ENCODE results near the gene ITPA. TPM values are rescaled to one million over a fixed set of nuclear protein-coding genes. Genes with fewer than 3 reads are reported as not detected.

Gene ITPA
- total RNA-seq, 1 experiment from 2014 or later: 77.3 TPM

DNA sequence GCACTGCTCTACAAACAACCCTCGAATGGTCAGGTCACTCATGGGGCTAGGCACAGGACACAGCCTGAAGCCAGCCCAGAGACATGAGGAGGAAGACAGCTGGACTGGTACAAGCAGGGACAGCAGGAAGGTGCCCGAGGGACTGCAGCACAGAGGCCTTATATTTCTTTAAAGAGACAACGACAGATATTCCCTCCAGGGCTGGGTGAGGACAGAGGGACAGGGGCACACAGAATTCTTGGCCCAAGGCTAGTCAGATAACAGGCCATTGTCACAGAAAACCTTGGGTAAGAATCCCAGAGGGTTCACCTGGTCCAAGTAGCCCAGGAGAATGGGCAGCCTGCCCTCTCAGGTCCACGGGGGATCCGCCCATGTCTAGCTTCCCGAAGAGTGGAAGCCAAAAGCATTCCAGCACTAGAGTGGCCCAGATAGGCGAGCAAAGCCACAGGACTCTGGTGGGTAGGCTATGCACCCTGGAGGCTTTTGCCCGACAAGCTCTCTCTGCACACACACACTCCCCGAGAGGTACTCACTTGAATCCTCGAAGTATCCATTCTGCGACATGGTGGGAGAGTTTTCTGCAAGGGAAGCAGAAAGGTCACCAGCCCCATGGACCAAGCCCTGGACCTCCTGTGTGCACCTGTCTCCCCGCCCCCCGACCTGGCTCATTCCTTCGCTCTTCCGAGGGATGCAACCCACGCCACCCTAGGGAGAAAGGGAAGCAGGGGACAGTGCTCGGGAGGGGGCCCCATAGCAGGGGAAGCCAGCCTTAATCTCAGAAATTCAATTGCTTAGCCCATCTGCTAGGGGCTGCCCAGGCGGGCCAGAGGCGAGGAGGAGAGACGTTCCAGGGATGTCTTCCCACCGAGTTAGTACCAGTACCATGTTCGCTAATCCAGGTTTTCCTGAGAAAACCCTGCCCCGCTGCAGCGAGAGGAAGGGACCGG, 28.0 kb downstream of the ITPA start:
- ChIA-PET CTCF (interaction anchor here (0.6 kb wide), 1 partner anchor 9 kb away, joined by 4 read pairs; no protein-coding TSS in a partner anchor), RAD21 (ENCODE audit: low non-redundant PET in 1 of 2, low total read pairs in 2 of 2, uncharacterized antibody in 2 of 2, unreplicated experiment in 2 of 2) (no interaction called here), POLR2A (no interaction called here)
- Histone ChIP-seq H3K4me2 (ENCODE audit: low read length) (peak overlapping the region; percentile 98), H3K27ac (ENCODE audit: low read depth, low read length) (peak overlapping the region; percentile 29; the same call in 1 of the 2 replicates), H3K9ac (ENCODE audit: low read length) (peak overlapping the region; percentile 63; the same call in 1 of the 2 replicates), H3K4me1 (ENCODE audit: control insufficient read depth in 1 of 2, insufficient read depth in 2 of 2, low read length in 2 of 2) (peaks cover 25 to 43% of the 10 kb centered on the region in 2 experiments), H3K36me3 (ENCODE audit: control insufficient read depth in 1 of 2, insufficient read depth in 2 of 2, low read length in 2 of 2) (peaks cover 0 to 6% of the 10 kb centered on the region in 2 experiments; a peak in 1 of 4 replicates), H4K20me1 (ENCODE audit: insufficient read depth) (no peaks in the 10 kb centered on the region), H3K9me3 (ENCODE audit: control insufficient read depth in 1 of 2, insufficient read depth in 1 of 2, low read depth in 1 of 2, low read length in 2 of 2) (no peaks in the 10 kb centered on the region), H3K79me2 (ENCODE audit: insufficient read depth, low read length) (no peaks in the 10 kb centered on the region), H3K9me2 (ENCODE audit: insufficient read depth) (no peaks in the 10 kb centered on the region), H3K4me3 (replicated peaks in 1 of 2; ENCODE audit: low read depth in 1 of 2, low read length in 2 of 2) (peak overlapping the region; percentile 66 to 88), H2AFZ (ENCODE audit: low read depth, low read length, poor library complexity, severe bottlenecking) (no peak overlapping the region), H3K27me3 (ENCODE audit: insufficient read depth, low read length) (no peaks in the 10 kb centered on the region)
- DNase-seq (ENCODE audit: low read depth, low spot score) (no peak), ATAC-seq (no peak)
- intact Hi-C loops (cut with micrococcal nuclease): no loop called here
- TSS peak; percentile 50 for BruUV-seq (replicated peaks)
- no peak for TF ChIP-seq SIN3A (IDR thresholded peaks at IDR 0.05; ENCODE audit: low read depth)

DNA sequence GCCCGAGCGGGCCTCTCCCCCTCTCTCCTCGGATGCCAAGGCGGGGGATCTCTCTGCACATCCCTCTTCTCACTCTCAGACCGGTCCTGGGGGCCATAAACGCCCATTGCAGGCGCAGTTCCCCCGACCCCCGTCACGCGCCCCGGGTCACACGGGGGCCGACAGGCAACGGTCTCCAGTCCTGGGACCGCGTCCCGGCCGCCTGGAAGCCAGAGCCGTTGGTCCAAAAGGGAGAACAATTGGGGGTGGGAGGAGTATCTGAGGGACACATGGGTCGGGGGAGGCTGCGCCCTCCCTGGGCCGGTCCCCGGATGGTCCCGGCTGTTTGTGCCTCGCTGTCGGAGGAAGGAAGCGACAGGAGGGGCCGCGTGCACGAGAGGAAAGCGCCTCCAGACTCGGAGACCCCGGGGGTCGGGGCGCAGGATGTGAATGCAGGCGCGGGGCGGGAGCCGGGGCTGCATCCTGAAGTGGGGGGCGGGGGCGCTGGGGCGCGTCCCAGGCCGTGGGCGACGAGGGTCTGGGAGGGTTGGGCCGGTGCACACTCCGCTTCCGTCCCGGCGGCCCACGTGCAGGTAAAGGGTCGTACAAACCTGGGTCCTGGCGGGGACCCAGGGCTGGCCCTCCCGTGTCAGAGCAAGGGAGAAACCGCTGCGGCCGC, 28.8 kb downstream of the ITPA start:
- H3K27ac ChIP-seq (ENCODE audit: low read depth, low read length): peak overlapping the region; percentile 90
- no peaks in the 10 kb centered on the region for H4K20me1 ChIP-seq (ENCODE audit: insufficient read depth)
- no peaks in the 10 kb centered on the region for H3K27me3 ChIP-seq (ENCODE audit: insufficient read depth, low read length)
- no peaks in the 10 kb centered on the region for H3K79me2 ChIP-seq (ENCODE audit: insufficient read depth, low read length)
- no peaks in the 10 kb centered on the region for H3K9me3 ChIP-seq (ENCODE audit: control insufficient read depth in 1 of 2, insufficient read depth in 1 of 2, low read depth in 1 of 2, low read length in 2 of 2)
- TF ChIP-seq FOSL1 (IDR thresholded peaks at IDR 0.05; ENCODE audit: low read depth) (no peak), ELF1 (IDR thresholded peaks at IDR 0.05; ENCODE audit: borderline replicate concordance, low read depth) (no peak), JUND (IDR thresholded peaks at IDR 0.05) (no peak), SIN3A (IDR thresholded peaks at IDR 0.05; ENCODE audit: low read depth) (no peak), CBX3 (IDR thresholded peaks at IDR 0.05; ENCODE audit: low read depth) (no peak), SRF (IDR thresholded peaks at IDR 0.05; ENCODE audit: low read depth) (no peak), POLR2A (IDR thresholded peaks at IDR 0.05; ENCODE audit: borderline replicate concordance, extremely low read depth, insufficient read depth, insufficient read length) (no peak), ZNF274 (IDR thresholded peaks at IDR 0.05; ENCODE audit: low read depth, low read length) (no peak)
- ChIA-PET RAD21 (ENCODE audit: low non-redundant PET in 1 of 2, low total read pairs in 2 of 2, uncharacterized antibody in 2 of 2, unreplicated experiment in 2 of 2) (no interaction called here), POLR2A (no interaction called here), CTCF (no interaction called here)
- H2AFZ ChIP-seq (ENCODE audit: low read depth, low read length, poor library complexity, severe bottlenecking): no peak overlapping the region
- peak overlapping the region; percentile 63 for H3K9ac ChIP-seq (ENCODE audit: low read length)
- H3K4me3 ChIP-seq (replicated peaks in 1 of 2; ENCODE audit: low read depth in 1 of 2, low read length in 2 of 2): peak overlapping the region; percentile 66 to 88
- H3K9me2 ChIP-seq (ENCODE audit: insufficient read depth): no peaks in the 10 kb centered on the region
- no TSS peak for BruUV-seq (replicated peaks)
- peak; percentile 5 for ATAC-seq
- peaks cover 25 to 43% of the 10 kb centered on the region in 2 experiments for H3K4me1 ChIP-seq (ENCODE audit: control insufficient read depth in 1 of 2, insufficient read depth in 2 of 2, low read length in 2 of 2)
- intact Hi-C loops (cut with micrococcal nuclease): no loop called here
- peaks cover 0 to 6% of the 10 kb centered on the region in 2 experiments; a peak in 1 of 4 replicates for H3K36me3 ChIP-seq (ENCODE audit: control insufficient read depth in 1 of 2, insufficient read depth in 2 of 2, low read length in 2 of 2)
- peak overlapping the region; percentile 98 for H3K4me2 ChIP-seq (ENCODE audit: low read length)
- DNase-seq (ENCODE audit: low read depth, low spot score): no peak

Measured in HCT116 (cell line).